ENCODE data around the gene REPS2.
"Not testable (repeated sequence)": the region's sequence is repeated elsewhere in the genome, so short reads cannot be mapped to it uniquely, and the experiment has no call there.

REPS2 gene

GRCh38 chrX:16946361-16946964 is at the start of gene REPS2:
REPS2 (plus strand) TSS chrX:16946658; CDS start chrX:16946862, 204 bp downstream.
- DNase-seq (ENCODE audit: low spot score), result peak; percentile 66

- no peak for DNase-seq (ENCODE audit: low spot score)
Measured at GRCh38 chrX:16897445-16897844, 49.0 kb upstream of the REPS2 start.

DNA sequence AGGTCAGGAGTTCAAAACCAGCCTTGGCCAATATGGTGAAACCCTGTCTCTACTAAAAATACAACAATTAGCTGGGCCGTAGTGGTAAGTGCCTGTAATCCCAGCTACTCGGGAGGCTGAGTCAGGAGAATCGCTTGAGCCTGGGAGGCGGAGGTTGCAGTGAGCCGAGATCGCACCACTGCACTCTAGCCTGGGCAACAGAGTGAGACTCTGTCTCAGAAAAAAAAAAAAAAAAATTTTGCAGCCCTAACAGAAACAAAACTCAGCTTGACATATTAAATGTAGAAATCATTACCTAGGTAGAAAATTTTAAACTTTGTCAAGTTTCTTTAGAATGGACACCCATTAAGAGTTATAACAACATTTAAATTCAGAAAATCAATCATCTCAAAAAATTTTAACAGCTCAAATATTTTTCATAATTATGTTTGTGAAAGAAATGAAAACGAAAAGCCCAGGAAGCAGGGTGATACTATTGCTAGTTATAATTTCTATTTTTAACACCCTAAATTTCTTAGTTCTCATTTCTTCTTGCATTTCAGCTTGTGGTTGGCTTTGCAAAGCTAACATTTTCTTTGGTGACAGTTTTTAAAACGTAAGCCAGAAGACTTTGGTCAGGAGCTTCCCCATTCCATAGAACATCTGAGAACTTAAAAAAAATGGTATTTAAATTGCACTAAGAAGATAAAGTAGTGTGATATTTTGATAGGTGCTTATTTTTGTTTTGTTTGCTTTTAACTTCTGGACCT is 43.0 kb upstream of the REPS2 start:
- DNase-seq (ENCODE audit: low spot score), result no peak

DNA sequence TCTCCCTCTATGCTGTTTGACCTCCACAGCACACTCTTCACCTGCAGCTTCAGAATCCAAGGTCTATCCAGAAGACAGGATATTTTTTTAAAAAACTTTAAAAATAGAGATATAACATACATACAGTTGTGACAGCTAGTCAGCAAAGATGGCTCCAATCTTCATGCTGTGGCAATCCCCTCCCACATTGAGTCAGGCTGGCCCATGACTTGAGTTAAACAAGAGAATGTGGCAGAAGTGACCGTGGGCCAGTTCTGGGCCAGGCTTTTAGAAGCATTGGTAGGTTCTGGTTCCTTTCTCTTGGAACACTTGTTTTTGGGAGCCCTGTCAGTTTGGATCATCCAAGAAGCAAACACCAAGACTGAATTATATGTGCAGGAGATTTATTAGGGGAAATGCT is 36.1 kb upstream of the REPS2 start:
- no peak for DNase-seq (ENCODE audit: low spot score)

GRCh38 chrX:16914058-16914457 is 32.4 kb upstream of the REPS2 start:
- no peak for DNase-seq (ENCODE audit: low spot score)

DNA sequence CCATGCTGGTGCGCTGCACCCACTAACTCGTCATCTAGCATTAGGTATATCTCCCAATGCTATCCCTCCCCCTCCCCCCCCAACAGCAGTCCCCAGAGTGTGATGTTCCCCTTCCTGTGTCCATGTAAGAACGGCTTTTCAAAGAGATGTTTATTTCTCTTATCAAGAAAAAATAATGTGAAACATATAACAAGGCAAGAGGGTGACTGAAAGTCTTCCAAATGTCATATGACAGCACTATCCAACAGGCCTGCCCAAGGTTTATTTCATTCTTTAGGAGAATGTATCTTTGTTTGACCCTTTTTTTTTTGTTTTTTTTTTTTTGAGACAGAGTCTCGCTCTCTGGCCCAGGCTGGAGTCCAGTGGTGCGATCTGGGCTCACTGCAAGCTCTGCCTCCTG is 29.9 kb upstream of the REPS2 start:
- no peak for DNase-seq (ENCODE audit: low spot score)

DNA sequence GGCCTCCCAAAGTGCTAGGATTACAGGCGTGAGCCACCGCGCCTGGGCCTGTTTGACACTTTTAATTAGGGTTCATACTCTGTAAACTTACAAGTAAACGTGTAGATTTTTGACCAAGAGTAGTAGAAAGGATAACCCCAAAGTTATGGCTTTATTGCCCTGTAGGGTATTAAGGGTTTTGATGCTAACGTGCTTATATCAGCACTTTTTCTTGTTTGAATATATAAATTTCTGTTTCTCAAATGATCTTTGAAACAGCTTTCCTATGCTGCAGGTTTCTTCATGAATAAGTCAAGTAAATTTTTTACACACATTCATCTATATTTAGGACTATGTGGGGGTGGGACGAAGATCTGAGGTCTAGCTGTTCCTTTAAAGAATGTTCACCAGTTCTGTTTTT is 29.3 kb upstream of the REPS2 start:
- no peak for DNase-seq (ENCODE audit: low spot score)

DNA sequence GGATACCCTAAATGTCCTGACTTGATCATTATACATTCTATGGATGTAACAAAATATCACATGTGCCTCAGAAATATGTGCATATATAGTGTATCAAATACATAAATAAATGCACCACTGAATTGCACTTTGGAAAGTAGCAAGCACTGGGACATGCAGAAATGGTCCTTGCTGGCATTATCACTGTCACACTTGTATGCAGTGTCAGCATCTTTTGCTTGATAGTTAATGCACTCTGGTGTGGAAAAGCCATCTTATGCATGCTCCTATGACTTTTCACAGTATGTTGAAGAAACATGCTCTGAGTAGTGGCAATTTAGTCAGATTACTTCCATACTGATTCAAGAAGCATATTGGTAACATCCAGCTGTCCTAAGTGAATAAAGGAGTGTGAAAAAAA is 27.5 kb upstream of the REPS2 start:
- DNase-seq (ENCODE audit: low spot score), result no peak

- DNase-seq (ENCODE audit: low spot score), result no peak
Measured at GRCh38 chrX:16920075-16920474, 26.4 kb upstream of the REPS2 start.

GRCh38 chrX:16923157-16923556 is 23.3 kb upstream of the REPS2 start:
- no peak for DNase-seq (ENCODE audit: low spot score)

DNA sequence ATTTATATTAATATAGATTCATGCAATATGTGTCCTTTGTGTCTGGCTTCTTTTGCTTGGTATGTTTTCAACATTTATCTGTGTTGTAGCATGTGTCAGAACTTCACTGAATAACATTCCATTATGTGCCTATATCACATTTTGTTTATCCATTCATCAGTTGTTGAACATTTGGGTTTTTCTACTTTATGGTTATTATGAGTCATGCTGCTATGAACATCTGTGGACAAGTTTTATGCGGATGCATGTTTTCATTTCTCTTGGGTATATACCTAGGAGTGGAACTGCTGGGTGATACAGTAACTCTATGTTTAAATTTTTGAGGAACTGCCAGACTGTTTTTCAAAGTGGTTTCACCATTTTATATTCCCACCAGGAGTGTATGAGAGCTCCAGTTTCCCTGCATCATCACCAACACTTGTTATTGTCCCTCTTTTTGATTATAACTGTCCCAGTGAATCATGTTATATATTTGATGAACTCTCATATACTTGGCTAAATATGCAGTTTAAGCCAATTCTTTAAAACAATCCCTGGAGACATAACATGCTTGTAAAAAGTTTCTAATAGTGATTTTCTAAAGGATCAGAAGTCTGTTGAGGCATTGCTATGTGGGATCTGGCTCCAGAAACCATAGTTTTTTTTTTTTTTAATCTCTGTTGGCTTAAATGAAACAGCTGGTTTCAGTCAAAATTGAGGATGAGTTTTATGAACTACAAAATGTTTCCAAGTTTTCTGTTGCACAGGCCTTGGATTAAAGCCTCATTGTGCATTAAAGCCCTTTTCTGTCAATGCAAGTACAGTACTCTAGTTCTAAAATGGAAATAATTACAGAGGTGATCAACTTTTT is 21.6 kb upstream of the REPS2 start:
- DNase-seq (ENCODE audit: low spot score), result no peak

- DNase-seq (ENCODE audit: low spot score), result no peak
Measured at GRCh38 chrX:16930392-16930791, 16.1 kb upstream of the REPS2 start.

GRCh38 chrX:16931371-16931770 is 15.1 kb upstream of the REPS2 start:
- no peak for DNase-seq (ENCODE audit: low spot score)

DNA sequence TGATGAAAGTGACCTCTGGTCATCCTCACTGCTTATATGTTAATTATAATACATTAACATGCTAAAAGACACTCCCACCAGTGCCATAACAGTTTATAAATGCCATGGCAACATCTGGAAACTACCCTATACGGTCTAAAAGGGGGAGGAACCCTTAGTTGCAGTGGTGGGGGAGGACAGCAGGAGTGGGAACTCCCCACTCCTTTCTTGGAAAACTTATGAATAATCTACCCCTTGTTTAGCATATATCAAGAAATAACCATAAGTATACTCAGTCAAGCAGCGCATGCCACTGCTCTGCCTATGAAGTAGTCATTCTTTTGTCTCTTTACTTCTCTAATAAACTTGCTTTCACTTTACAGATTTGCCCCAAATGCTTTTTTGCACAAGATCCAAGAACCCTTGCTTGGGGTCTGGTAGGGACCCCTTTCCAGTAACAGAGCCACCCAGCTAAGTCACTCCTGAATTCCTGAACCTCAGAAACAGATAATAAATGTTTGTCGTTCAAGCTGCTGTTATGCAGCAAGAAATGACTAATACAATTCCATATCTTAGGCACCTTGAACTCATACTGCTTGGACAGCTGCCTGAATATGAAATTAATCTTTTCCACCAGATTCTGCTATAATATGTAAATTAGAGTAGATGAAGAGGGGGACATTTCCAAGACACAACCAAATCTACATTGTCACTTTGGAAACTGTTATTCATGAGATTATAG is 14.4 kb upstream of the REPS2 start:
- DNase-seq (ENCODE audit: low spot score), result no peak

DNA sequence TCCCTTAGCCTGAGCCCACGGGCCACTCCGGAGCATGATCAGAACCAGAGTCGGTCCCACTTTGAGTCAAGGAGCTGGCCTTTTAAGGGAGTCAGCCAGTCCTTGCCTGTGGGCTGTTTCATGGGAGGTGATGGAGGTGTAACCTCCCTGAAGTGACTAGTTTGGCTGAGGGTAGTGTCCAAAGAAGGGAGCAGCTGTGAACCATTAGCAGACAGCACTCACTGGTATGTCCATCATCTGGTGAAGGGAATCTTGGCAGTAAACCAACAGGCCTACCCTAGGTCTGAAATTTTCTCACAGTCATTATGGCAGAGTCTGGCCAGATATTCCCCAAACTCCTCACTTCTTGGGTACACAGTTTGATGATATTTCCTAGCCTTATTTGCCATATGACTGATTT is 12.3 kb upstream of the REPS2 start:
- no peak for DNase-seq (ENCODE audit: low spot score)

GRCh38 chrX:16946971-16947562 is 609 bp downstream of the REPS2 start:
- DNase-seq (ENCODE audit: low spot score), result no peak

DNA sequence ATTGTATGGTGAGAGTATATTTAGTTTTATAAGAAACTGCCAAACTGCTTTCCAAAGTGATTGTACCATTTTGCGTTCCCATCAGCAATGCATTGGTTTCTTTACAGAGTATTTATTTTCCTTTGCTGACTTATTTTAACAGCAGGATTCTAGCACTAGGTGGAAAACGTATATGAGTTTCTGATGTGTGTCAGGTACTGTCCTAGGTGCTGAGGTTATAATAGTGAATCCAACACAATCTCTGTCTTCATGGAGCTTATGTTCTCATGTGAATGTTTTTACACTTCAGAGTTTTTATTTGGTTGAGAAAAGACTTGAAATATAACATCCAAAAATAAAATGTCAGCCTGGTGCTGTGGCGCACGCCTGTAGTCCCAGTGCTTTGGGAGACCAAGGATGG is 4.0 kb downstream of the REPS2 start:
- no peak for DNase-seq (ENCODE audit: low spot score)

GRCh38 chrX:16953606-16954211 is 7.3 kb downstream of the REPS2 start:
- DNase-seq (ENCODE audit: low spot score), result no peak

DNA sequence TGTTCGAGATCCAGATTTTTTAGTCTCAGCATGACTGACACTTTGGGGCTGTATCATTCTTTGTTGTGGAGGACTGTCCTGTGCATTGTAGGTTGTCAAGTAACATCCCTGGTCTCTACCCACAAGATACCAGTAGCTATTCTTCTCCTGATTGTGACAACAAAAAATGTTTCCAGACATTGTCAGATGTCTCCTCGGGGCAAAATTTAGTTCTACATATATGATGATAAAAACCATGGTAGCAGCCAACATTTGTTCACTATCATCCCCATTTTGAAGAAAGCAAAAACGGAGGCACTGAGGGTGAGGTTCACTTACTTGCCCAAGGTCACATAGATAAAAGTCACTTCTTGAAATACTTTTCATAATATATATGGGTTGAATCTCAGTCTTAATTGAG is 11.3 kb downstream of the REPS2 start:
- DNase-seq (ENCODE audit: low spot score), result no peak

GRCh38 chrX:16958356-16958755 is 11.9 kb downstream of the REPS2 start:
- no peak for DNase-seq (ENCODE audit: low spot score)

- DNase-seq (ENCODE audit: low spot score), result not testable (repeated sequence)
Measured at GRCh38 chrX:16962661-16963060, 16.2 kb downstream of the REPS2 start.

DNA sequence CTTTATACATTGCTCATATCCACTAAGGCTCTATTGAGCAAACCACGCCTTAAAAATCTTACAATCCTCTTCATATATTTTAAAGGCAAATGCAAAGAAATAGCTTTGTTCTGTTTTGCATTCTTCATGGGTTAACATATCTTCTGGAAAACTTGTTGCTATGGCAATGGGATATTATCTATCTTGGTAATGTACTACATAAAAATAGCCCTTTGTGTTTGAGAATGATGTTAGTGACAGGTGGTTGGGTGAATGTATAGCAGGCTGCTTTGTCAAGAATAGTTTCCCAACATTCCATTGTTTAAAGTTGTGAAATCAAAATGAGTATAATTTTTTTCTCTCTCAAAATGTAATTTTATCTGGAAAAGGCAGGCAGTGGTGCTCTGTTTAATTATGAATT is 16.8 kb downstream of the REPS2 start:
- DNase-seq (ENCODE audit: low spot score), result no peak
